ENCODE measurements around the gene RANBP3L. TPM values are rescaled to one million over a fixed set of nuclear protein-coding genes. Genes with fewer than 3 reads are reported as not detected.
A peak's percentile ranks its signal among the peaks of the same experiment; 100 is the strongest.

Gene RANBP3L
- polyA plus RNA-seq, 1 of the 3 experiments (the other 2 are of a cell fraction) = not detected

DNA sequence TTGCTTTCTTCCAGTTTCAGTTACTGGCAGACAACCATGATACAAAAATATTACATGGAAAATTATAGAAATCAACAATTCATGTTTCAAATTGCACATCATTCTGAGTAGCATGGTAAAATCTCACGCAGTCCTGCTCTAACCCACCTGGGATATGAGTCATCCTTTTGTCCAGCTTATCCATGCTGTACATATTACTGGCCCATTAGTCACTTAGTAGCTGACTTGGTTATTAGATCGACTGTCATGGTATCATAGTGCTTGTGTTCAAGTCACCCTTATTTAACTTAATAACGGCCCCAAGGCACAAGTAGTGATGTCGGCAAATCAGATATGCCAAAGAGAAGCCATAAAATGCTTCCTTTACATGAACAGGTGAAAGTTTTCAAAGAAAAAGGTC, 101.2 kb downstream of the RANBP3L start:
- no peak overlapping the region for H3K9ac ChIP-seq
- H3F3A ChIP-seq (replicated peaks; ENCODE audit: insufficient read depth) = peaks cover 11% of the 10 kb centered on the region
- H3K4me3 ChIP-seq (ENCODE audit: low read depth in 2 of 2, low read length in 1 of 2) = no peak overlapping the region
- H3K27me3 ChIP-seq (ENCODE audit: insufficient read depth) = no peaks in the 10 kb centered on the region
- peaks cover 49 to 61% of the 10 kb centered on the region in 2 experiments for H3K36me3 ChIP-seq (replicated peaks in 1 of 2; ENCODE audit: control insufficient read depth in 1 of 2, insufficient read depth in 2 of 2, low read length in 1 of 2)
- no peaks in the 10 kb centered on the region for H3K79me2 ChIP-seq (ENCODE audit: insufficient read depth)
- no peak for DNase-seq
- no peaks in the 10 kb centered on the region for H3K9me2 ChIP-seq
- H3K4me2 ChIP-seq = no peak overlapping the region
- H2AFZ ChIP-seq (ENCODE audit: low read depth) = no peak overlapping the region
- H3K9me3 ChIP-seq = no peaks in the 10 kb centered on the region
- no peak overlapping the region for H3K27ac ChIP-seq (ENCODE audit: low read depth in 2 of 2, low read length in 1 of 2)
- ChIA-PET CTCF (interaction anchor here (1.3 kb wide), 1 partner anchor 22 kb away, joined by 4 read pairs; no protein-coding TSS in a partner anchor), POLR2A (no interaction called here)
- H3K4me1 ChIP-seq (ENCODE audit: control insufficient read depth in 1 of 2, insufficient read depth in 2 of 2, low read depth in 1 of 2, low read length in 1 of 2) = peaks cover 0 to 3% of the 10 kb centered on the region in 2 experiments; a peak in 2 of 4 replicates
- 78% methylated on average over 4 of the region's 4 CpGs for WGBS (ENCODE audit: low lambda C conversion rate)
- TF ChIP-seq, protein P1, sequence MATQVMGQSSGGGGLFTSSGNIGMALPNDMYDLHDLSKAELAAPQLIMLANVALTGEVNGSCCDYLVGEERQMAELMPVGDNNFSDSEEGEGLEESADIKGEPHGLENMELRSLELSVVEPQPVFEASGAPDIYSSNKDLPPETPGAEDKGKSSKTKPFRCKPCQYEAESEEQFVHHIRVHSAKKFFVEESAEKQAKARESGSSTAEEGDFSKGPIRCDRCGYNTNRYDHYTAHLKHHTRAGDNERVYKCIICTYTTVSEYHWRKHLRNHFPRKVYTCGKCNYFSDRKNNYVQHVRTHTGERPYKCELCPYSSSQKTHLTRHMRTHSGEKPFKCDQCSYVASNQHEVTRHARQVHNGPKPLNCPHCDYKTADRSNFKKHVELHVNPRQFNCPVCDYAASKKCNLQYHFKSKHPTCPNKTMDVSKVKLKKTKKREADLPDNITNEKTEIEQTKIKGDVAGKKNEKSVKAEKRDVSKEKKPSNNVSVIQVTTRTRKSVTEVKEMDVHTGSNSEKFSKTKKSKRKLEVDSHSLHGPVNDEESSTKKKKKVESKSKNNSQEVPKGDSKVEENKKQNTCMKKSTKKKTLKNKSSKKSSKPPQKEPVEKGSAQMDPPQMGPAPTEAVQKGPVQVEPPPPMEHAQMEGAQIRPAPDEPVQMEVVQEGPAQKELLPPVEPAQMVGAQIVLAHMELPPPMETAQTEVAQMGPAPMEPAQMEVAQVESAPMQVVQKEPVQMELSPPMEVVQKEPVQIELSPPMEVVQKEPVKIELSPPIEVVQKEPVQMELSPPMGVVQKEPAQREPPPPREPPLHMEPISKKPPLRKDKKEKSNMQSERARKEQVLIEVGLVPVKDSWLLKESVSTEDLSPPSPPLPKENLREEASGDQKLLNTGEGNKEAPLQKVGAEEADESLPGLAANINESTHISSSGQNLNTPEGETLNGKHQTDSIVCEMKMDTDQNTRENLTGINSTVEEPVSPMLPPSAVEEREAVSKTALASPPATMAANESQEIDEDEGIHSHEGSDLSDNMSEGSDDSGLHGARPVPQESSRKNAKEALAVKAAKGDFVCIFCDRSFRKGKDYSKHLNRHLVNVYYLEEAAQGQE (IDR thresholded peaks at IDR 0.05; ENCODE audit: low read depth, low read length) = no peak
- peak; percentile 31; the same call in 1 of the 2 replicates for TF ChIP-seq FOSL2 (IDR thresholded peaks at IDR 0.05; ENCODE audit: borderline replicate concordance, low read depth)
- TF ChIP-seq CHD2 (IDR thresholded peaks at IDR 0.05; ENCODE audit: low read length, partially characterized antibody) = no peak
- no peak for TF ChIP-seq MEF2A (IDR thresholded peaks at IDR 0.05; ENCODE audit: borderline replicate concordance, low read depth)
- H4K20me1 ChIP-seq (ENCODE audit: insufficient read depth) = no peaks in the 10 kb centered on the region

DNA sequence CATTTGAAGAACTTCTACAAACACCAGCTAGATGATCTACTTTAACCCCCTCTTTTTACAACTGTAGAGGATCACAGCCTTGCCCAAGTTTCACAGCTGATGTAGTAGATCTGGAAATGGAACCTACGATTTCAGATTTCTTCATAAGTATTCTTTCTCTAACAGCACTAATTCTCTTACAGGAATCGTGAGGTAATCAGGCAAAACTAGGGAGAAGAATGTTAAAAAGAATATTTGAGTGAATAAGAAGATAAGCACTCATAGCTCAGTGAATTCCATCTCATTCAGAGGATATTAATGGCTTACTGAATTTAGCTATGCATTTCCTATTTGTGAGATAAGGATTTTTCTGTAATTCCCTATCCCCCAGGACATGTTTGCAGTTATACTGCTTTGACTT, 102.1 kb downstream of the RANBP3L start:
- WGBS (ENCODE audit: low lambda C conversion rate) = 60% methylated on average over 2 of the region's 2 CpGs
- Histone ChIP-seq H3K36me3 (replicated peaks in 1 of 2; ENCODE audit: control insufficient read depth in 1 of 2, insufficient read depth in 2 of 2, low read length in 1 of 2) (peaks cover 58 to 59% of the 10 kb centered on the region in 2 experiments), H2AFZ (ENCODE audit: low read depth) (no peak overlapping the region), H3K4me1 (ENCODE audit: control insufficient read depth in 1 of 2, insufficient read depth in 2 of 2, low read depth in 1 of 2, low read length in 1 of 2) (peaks cover 0 to 3% of the 10 kb centered on the region in 2 experiments; a peak in 2 of 4 replicates), H3K9ac (no peak overlapping the region), H4K20me1 (ENCODE audit: insufficient read depth) (no peaks in the 10 kb centered on the region), H3K4me3 (ENCODE audit: low read depth in 2 of 2, low read length in 1 of 2) (no peak overlapping the region), H3F3A (replicated peaks; ENCODE audit: insufficient read depth) (peaks cover 11% of the 10 kb centered on the region), H3K27me3 (ENCODE audit: insufficient read depth) (no peaks in the 10 kb centered on the region), H3K27ac (ENCODE audit: low read depth in 2 of 2, low read length in 1 of 2) (no peak overlapping the region; a peak in 2 of 4 replicates), H3K79me2 (ENCODE audit: insufficient read depth) (no peaks in the 10 kb centered on the region), H3K9me2 (no peaks in the 10 kb centered on the region), H3K4me2 (no peak overlapping the region), H3K9me3 (no peaks in the 10 kb centered on the region)
- ChIA-PET CTCF (interaction anchor here (0.6 to 1.3 kb wide), 2 partner anchors 21 to 169 kb away, joined by 3 to 4 read pairs; no protein-coding TSS in a partner anchor), POLR2A (no interaction called here)
- DNase-seq = no peak
- TF ChIP-seq FOXJ3 (CRISPR knock-in tag; IDR thresholded peaks at IDR 0.05) (no peak), YY1 (IDR thresholded peaks at IDR 0.05; ENCODE audit: low read depth) (no peak), JUND (IDR thresholded peaks at IDR 0.05) (no peak), USF1 (IDR thresholded peaks at IDR 0.05; ENCODE audit: borderline replicate concordance, low read depth) (no peak), MEF2A (IDR thresholded peaks at IDR 0.05; ENCODE audit: borderline replicate concordance, low read depth) (no peak), ELF1 (IDR thresholded peaks at IDR 0.05) (no peak), TCF12 (IDR thresholded peaks at IDR 0.05) (no peak), CTCF (IDR thresholded peaks at IDR 0.05) (no peak)
- TF ChIP-seq, protein P2, sequence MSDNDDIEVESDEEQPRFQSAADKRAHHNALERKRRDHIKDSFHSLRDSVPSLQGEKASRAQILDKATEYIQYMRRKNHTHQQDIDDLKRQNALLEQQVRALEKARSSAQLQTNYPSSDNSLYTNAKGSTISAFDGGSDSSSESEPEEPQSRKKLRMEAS (IDR thresholded peaks at IDR 0.05; ENCODE audit: low read depth) = no peak
- TF ChIP-seq, protein P1 (IDR thresholded peaks at IDR 0.05; ENCODE audit: low read depth, low read length) = no peak
- TF ChIP-seq, protein P3, sequence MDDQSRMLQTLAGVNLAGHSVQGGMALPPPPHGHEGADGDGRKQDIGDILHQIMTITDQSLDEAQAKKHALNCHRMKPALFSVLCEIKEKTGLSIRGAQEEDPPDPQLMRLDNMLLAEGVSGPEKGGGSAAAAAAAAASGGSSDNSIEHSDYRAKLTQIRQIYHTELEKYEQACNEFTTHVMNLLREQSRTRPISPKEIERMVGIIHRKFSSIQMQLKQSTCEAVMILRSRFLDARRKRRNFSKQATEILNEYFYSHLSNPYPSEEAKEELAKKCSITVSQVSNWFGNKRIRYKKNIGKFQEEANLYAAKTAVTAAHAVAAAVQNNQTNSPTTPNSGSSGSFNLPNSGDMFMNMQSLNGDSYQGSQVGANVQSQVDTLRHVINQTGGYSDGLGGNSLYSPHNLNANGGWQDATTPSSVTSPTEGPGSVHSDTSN (IDR thresholded peaks at IDR 0.05) = no peak
- TF ChIP-seq, protein P4, sequence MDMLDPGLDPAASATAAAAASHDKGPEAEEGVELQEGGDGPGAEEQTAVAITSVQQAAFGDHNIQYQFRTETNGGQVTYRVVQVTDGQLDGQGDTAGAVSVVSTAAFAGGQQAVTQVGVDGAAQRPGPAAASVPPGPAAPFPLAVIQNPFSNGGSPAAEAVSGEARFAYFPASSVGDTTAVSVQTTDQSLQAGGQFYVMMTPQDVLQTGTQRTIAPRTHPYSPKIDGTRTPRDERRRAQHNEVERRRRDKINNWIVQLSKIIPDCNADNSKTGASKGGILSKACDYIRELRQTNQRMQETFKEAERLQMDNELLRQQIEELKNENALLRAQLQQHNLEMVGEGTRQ (IDR thresholded peaks at IDR 0.05; ENCODE audit: borderline replicate concordance, low read depth, low read length) = no peak
